Amygdala (tissue), 56 donors: ENCODE measurements around the gene ATP11A.
"Not testable (repeated sequence)": the region's sequence is repeated elsewhere in the genome, so short reads cannot be mapped to it uniquely, and the experiment has no call there.

Experiments used
- DNase-seq, 56 donors: peaks; one replicate each; lab custom pipeline; 2025; lab: John Stamatoyannopoulos, UW

ATP11A gene

DNA sequence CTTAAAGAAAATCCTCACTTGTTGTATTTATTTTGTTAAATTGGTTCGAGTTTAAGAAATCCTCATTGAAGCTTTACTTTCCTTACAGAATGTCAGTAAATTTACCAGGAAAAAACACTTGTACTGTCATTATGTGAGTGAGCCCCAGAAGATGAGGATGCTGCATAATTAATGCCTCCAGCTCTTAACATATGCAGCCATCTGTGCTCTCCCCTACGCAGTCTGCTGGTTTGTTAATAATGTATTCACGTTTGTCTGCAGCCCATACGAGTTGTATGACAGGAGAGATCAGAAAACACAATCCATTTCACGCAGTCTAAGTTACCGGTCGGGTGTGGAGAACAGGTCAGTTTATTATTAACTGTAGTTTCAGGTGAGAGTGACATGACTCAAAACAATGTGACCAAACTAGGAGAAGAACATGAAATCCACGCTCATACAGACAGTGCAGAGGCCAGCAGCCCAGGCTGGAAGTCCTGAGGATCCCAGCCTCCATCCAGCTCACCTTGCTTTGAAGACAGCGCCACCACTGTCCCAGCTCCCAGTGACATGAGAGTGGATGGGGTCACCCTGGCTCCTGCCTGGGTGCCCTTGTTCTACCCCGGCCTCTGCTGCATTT lies 19.8 kb upstream of the ATP11A start:
- DNase-seq = peak in 1 of 56 donors; percentile 18

DNA sequence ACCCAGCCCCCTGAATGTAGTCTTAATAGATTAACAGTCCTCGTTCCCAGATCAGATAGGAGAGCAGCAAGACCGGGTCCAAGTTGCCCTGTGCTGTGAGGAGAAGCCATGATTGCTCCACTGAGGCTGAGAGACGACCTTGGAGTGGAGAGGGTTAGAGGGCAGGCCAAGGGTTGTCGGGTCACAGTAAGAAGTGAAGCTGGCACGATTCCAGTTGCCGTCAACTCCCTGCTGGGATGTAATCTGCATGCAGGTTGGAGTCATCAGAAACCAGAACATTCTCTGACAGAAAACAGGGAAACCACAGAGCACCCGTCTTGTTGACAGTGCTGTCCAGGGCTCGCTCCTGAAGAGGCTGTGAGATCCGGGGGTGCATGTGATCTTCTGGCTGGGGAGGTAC lies 19.0 kb upstream of the ATP11A start:
- no peak for DNase-seq

DNA sequence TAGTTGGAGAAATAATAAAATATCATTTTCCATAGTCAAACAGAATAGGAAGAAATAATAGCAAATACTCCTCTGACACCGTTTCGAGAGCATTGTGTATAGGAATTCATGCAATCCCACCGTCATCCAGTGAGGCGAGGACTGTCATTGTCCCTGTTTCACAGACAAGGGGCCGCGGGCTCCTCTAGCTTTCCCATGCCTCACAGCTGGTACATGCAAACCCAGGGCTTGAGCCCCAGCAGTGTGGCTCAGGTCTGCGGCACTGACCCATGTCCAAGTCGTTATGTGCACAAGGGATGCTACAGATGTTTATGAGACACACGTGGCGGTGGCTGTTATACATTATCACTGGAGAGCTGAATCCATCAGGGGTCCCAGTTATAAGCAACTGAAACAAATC lies 18.5 kb upstream of the ATP11A start:
- DNase-seq = no peak

DNA sequence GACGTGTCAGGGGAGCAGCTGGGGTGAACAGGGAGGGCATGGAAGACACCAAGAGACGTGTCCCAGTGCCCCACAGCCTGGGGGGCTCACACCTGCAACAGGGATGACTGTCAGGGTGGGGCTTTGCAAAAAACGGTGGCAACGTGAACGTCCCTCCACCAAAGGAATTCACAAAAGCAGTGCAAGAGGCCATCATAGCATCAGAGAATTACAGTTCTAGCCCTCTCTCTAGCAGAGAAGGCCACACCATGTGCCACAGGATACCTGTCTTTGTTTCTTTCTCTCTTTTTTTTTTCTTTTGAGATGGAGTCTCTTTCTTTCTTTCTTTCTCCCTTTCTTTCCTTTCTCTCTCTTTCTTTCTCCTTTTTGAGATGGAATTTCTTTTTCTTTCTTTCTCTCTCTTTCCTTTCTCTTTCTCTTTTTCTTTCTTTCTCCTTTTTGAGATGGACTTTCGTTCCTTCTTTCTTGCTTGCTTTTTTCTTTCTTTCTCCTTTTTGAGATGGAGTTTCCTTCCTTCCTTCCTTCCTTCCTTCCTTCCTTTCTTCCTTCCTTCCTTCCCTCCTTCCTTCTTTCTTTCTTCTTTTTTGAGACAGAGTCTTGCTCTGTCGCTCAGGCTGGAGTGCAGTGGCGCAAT lies 17.1 kb upstream of the ATP11A start:
- no peak for DNase-seq

- no peak for DNase-seq
Observed at GRCh38 chr13:112674412-112675365, 15.1 kb upstream of the ATP11A start.

- DNase-seq = no peak
Observed at GRCh38 chr13:112675366-112675756, 14.5 kb upstream of the ATP11A start.

- DNase-seq = not testable (repeated sequence)
Observed at GRCh38 chr13:112677421-112677962, 12.3 kb upstream of the ATP11A start.

DNA sequence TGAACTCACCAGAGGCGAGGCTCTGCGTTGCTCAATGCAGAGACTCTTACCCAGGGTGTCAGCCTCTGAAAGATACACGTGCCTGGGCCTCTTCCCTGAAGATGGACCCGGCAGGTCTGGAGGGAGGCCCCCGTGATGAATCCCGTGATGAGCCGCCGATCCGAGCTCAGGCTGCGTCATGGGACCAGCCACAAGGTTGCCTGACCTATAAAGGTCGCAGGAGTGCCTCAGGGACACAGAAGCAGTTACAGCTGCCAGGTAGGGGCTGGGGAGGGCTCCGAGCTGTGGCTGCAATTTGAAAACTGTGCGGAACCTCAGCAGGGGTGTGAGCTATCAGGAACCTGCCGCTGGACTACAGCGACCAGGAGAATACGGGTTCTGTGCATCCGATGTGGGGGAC lies 10.5 kb upstream of the ATP11A start:
- DNase-seq = no peak

GRCh38 chr13:112679932-112680677 lies 9.7 kb upstream of the ATP11A start:
- no peak for DNase-seq

DNA sequence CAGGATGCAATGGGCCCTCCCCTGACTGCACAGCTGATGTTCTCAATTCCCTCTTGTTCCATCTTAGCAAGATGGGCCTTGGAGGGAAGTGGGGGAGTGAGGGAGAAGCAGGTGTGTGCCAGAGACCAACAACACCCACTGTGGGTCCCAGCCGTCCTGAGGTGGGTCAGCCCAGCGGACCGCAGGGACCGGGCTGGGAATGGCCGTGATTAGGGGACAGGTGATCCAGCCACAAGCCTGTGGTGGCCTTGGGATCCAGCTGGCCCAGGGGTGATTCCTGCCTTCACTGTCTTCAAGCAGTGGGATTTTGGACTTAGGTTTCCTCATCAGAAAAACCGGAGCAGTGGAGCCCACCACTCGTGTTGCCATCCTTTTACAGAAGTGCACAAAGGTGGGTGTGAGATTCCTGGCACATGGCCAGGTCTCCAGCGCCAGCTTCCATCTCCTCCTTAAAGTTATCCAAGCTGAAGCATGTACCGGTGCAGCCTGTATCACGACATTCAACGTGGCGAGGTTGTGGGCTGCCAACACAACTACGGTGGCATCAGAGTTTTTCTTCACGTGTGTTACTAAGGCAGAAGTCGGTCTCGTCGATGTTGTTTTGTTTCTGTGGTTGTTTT lies 9.0 kb upstream of the ATP11A start:
- DNase-seq = no peak

DNA sequence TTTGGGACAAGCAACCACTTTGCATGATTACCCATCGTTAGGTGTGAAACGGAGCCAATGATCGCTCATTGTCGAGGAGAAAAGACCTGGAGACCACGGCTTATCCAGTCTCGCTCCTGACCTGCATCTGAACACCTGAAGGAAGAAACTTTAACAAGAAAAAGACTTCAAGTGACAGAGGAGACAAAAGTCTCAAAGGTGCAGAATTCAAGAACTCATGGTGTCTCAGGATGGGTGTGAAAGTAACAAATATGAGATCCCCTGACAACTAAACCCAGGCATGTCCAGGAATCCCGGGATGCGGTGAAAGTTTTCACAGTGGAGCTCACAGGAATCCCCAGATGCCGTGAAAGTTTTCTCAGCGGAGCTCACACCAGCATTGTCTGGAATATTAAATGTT lies 6.3 kb upstream of the ATP11A start:
- no peak for DNase-seq

GRCh38 chr13:112684071-112684845 lies 5.6 kb upstream of the ATP11A start:
- no peak for DNase-seq

DNA sequence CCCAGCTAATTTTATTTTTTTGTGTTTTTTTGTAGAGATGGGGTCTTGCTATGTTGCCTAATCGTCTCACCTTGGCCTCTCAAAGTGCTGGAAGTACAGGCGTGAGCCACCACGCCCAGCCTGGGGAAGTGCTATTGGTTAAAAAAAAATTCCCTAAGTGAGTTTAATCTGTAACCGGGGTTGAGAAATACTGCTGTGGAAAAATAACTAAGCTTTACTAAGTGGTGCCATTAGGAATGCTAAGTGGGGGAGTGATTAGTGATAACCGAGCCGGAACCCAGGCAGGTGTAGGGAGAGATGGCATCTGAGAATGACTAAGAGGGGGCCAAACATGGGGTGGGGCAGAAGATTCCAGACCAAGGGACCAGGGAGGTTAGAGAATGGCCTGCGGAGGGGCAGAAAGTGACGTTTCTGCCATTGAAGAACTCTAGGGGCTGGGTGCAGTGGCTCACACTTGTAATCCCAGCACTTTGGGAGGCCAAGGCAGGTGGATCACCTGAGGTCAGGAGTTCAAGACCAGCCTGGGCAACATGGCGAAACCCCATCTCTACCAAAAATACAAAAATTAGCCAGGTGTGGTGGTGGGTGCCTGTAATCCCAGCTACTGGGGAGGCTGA lies 4.5 kb upstream of the ATP11A start:
- not testable (repeated sequence) for DNase-seq

GRCh38 chr13:112685896-112686295 lies 3.9 kb upstream of the ATP11A start:
- no peak for DNase-seq

- DNase-seq = no peak
Observed at GRCh38 chr13:112686364-112686763, 3.5 kb upstream of the ATP11A start.

- DNase-seq = no peak
Observed at GRCh38 chr13:112686987-112687386, 2.9 kb upstream of the ATP11A start.

GRCh38 chr13:112687836-112688559 lies 1.8 kb upstream of the ATP11A start:
- DNase-seq = no peak
